Measurements from ENCODE around the gene MERTK.
"Not testable (repeated sequence)": the region's sequence is repeated elsewhere in the genome, so short reads cannot be mapped to it uniquely, and the experiment has no call there.

MERTK gene

DNA sequence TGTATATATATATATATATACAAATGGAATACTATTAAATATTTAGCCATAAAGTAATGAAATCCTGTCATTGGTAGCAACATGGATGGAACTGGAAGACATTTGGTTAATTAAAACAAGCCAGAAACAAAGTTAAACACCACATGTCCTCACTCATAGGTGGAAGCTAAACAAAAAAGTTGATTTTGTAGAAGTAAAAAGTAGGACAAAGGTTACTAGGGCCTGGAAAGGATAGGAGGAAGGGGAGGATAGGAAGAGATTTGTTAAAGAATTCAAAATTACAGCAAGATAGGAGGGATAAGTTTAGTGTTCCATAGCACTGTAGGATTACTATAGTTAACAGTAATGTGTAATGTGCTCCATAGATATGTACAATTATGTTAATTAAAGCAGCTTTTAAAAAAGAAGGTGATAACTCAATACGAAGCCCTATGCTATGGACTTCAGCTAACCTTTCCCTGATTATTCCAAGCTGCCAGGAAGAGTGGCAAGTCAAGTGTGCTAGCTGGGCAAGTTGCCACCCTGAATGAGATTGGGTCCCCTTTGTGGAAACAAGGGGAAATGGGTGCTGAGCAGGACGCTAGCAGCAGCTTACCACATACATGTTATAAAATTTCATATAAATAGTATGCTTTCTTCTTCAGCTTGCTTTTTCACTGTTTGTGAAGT lies 12.3 kb downstream of the MERTK start:
- POLR2A ChIA-PET, result interaction anchor here (0.7 kb wide), 1 partner anchor 11 kb away, joined by 7 read pairs; no protein-coding TSS in a partner anchor
- CTCF ChIA-PET, result interaction anchor here (0.8 to 1.9 kb wide), 3 partner anchors 14 to 21 kb away, joined by 3 to 6 read pairs (median 5); no protein-coding TSS in a partner anchor

DNA sequence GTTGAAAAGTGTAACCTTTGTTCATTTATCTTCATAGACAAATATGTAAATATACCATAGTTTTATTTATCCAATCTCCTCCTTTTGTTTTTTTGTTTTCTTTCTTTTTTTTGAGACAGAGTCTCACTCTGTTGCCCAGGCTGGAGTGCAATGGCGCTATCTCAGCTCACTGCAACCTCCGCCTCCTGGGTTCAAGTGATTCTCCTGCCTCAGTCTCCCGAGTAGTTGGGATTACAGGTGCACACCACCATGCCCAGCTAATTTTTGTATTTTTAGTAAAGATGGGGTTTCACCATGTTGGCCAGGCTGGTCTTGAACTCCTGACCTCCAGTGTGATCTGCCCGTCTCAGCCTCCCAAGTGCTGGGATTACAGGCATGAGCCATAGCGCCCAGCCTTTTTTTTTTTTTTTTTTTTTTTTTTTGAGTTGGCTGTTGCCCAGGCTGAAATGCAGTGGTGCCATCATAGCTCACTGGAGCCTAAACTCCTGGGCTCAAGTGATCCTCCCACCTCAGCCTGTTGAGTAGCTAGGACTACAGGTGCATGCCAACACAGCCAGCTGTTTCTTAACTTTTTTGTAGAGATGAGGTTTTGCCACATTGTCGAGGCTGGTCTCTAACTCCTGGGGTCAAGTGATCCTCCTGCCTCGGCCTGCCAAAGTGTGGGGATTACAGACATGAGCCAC lies 13.0 kb downstream of the MERTK start:
- POLR2A ChIA-PET, result interaction anchor here (0.6 to 0.7 kb wide), 2 partner anchors 12 to 30 kb away, joined by 3 to 7 read pairs; no protein-coding TSS in a partner anchor
- CTCF ChIA-PET, result interaction anchor here (1.7 to 1.9 kb wide), 2 partner anchors 13 to 15 kb away, joined by 5 to 6 read pairs; no protein-coding TSS in a partner anchor
- not testable (repeated sequence) for DNase-seq (ENCODE audit: extremely low spot score)

More for the DNA sequence above, 12.3 kb downstream of the MERTK start:
- TF ChIP-seq, protein P1, sequence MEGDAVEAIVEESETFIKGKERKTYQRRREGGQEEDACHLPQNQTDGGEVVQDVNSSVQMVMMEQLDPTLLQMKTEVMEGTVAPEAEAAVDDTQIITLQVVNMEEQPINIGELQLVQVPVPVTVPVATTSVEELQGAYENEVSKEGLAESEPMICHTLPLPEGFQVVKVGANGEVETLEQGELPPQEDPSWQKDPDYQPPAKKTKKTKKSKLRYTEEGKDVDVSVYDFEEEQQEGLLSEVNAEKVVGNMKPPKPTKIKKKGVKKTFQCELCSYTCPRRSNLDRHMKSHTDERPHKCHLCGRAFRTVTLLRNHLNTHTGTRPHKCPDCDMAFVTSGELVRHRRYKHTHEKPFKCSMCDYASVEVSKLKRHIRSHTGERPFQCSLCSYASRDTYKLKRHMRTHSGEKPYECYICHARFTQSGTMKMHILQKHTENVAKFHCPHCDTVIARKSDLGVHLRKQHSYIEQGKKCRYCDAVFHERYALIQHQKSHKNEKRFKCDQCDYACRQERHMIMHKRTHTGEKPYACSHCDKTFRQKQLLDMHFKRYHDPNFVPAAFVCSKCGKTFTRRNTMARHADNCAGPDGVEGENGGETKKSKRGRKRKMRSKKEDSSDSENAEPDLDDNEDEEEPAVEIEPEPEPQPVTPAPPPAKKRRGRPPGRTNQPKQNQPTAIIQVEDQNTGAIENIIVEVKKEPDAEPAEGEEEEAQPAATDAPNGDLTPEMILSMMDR (IDR thresholded peaks at IDR 0.05; ENCODE audit: control extremely low read depth, extremely low read depth, low read depth, missing control alignments), result no peak
- no peak for DNase-seq (ENCODE audit: extremely low spot score)

DNA sequence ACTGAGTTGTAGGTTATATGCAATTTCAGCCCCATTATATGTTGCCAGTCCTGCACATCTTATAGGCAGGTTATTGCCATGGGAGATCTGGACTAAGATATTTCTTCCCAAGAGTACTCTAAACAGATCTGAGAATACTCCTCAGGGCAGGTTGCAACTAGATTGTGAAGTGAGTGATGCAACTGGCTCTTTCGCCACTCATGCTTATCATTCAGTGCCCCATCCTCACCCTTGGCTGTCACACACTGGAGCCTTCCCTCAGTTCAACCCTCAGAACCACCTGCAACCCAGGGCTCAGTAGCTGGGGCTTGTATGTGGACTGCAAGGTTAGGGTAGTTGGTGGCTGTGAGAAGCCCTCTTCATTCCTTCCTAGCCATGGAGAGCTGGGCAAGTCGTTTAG lies 14.1 kb downstream of the MERTK start:
- ChIA-PET POLR2A (no interaction called here), CTCF (no interaction called here)
- DNase-seq (ENCODE audit: extremely low spot score), result no peak
- TF ChIP-seq, protein P1 (IDR thresholded peaks at IDR 0.05; ENCODE audit: control extremely low read depth, extremely low read depth, low read depth, missing control alignments), result no peak

DNA sequence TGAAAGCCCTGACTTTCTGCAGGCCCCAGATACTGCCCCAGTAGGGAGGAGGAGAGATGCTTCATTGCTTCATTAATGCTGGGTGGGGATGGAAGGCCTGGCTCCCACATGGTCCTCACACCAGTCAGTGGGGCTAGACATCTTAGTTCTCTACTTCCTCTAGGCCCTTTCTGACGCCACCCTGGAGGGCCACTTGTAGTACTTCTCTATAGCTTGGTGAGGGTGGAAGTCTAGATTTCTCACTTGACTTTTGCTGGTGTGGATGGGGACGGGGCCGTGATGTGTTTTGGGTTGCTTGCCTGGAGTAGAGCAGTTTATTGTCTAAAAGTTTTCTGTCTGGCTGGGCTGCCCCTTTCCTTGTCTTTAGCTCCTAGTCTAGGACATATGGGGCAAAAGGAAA lies 18.7 kb downstream of the MERTK start:
- TF ChIP-seq, protein P1 (IDR thresholded peaks at IDR 0.05; ENCODE audit: control extremely low read depth, extremely low read depth, low read depth, missing control alignments), result no peak
- DNase-seq (ENCODE audit: extremely low spot score), result no peak
- POLR2A ChIA-PET, result no interaction called here
- CTCF ChIA-PET, result interaction anchor here (1.2 kb wide), 1 partner anchor 9 kb away, joined by 3 read pairs; no protein-coding TSS in a partner anchor

DNA sequence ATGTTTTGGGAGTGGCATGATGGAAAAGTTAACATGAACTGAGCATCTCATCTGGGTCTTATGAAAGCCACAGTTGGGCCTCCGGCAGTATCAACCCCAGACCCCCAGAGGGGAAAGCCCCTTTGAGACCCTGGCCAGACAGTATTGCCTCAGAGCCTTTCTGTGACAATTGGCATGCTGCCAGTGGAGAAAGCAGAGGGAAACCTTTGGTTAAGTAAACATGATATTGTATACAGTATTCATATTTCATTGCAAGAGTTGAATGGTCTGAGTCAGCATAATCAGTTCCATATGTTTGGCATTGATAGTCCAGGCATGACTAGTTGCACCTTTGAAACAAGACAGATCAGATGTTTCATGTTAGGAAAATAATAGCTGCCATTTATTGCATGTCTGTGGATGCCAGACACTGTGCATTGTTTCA lies 20.0 kb downstream of the MERTK start:
- POLR2A ChIA-PET, result no interaction called here
- TF ChIP-seq, protein P1 (IDR thresholded peaks at IDR 0.05; ENCODE audit: control extremely low read depth, extremely low read depth, low read depth, missing control alignments), result no peak
- no peak for DNase-seq (ENCODE audit: extremely low spot score)
- CTCF ChIA-PET, result interaction anchor here (1.2 to 1.3 kb wide), 2 partner anchors 10 to 11 kb away, joined by 3 read pairs; no protein-coding TSS in a partner anchor

DNA sequence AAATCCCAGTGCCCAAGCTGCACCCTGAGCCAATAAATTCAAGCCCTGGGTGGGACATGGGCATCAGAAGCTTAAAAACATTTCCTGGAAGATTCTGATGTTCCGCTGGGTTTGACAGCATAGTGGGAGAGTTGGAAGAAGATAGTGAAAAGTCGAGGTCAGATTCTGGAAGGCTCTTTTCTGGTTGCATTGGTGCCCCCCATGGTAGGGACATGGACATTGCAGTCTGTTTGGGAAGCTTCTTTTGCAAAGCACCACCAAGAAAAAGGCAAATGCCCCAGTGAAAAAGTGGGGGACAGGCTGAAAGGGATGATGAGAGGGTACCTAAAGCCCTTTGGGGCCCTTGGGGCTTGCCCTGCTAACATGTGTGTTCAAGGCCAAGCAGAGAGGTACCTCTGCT lies 21.0 kb downstream of the MERTK start:
- no peak for DNase-seq (ENCODE audit: extremely low spot score)
- TF ChIP-seq, protein P1 (IDR thresholded peaks at IDR 0.05; ENCODE audit: control extremely low read depth, extremely low read depth, low read depth, missing control alignments), result no peak
- ChIA-PET POLR2A (interaction anchor here (0.7 kb wide), 1 partner anchor 13 kb away, joined by 8 read pairs; no protein-coding TSS in a partner anchor), CTCF (interaction anchor here (1.3 to 1.4 kb wide), 2 partner anchors 9 to 32 kb away, joined by 3 read pairs; no protein-coding TSS in a partner anchor)
